HepG2 (cell line): ENCODE results near the gene LRP1B. TPM values are rescaled to one million over a fixed set of nuclear protein-coding genes. Genes with fewer than 3 reads are reported as not detected.

ENCODE experiments used
- ATAC-seq: fragments of 200-7000 bp; cut with Tn5 transposase; 3 replicates; pipeline ENCODE4 v1.9.1; 2020; ENCODE audit warnings: mild to moderate bottlenecking, moderate library complexity
- BruUV-seq: library from RNA; stranded (reverse); fragments of 400-500 nt; replicated peaks from 2 replicates; lab custom pipeline; 2021; lab: Mats Ljungman, UMichigan
- CTCF ChIA-PET: fragments of 300-600 bp; formaldehyde crosslinking; extraction: SDS; loops from one replicate; lab custom pipeline; 2021; ENCODE audit warnings: low total read pairs, inconsistent platforms, low intra/inter-chr PET ratio; lab: Yijun Ruan, JAX
- POLR2A ChIA-PET: fragments of 350-600 bp; sonication (Branson Sonifier 250); formaldehyde crosslinking; loops from one replicate; lab custom pipeline; 2020; ENCODE audit warnings: antibody characterized with exemption, inconsistent platforms; lab: Yijun Ruan, JAX
- DNase-seq: peaks from one replicate; pipeline ENCODE4 v3.0.0-alpha.2; 2015; ENCODE audit warnings: low spot score
- FAIRE-seq: peaks from 3 replicates; lab custom pipeline; 2011; peaks lifted over from hg19 to GRCh38; lab: Jason Lieb, UNC
- H2AFZ ChIP-seq: one replicate; pipeline ENCODE4 v1.6.1; 2011; ENCODE audit warnings: low read length, inconsistent platforms
- H3K27ac ChIP-seq: fragments of 300-600 bp; 3 replicates; pipeline ENCODE4 v1.8.0; 2011; ENCODE audit warnings: mixed run types, mild to moderate bottlenecking, mixed read lengths, low read length, inconsistent platforms; ENCODE audit not compliant: insufficient read depth; ENCODE audit errors: extremely low read length
- H3K27me3 ChIP-seq, 2 experiments: fragments of 200-600 bp in 1 of 2; 2 replicates in 1 of 2; 3 replicates in 1 of 2; pipeline versions ENCODE4 v1.6.0 to v1.8.0; 2011; ENCODE audit warnings: low read length in 2 of 2, mild to moderate bottlenecking in 2 of 2, moderate library complexity in 2 of 2, inconsistent platforms in 1 of 2; ENCODE audit not compliant: insufficient read depth in 2 of 2, control insufficient read depth in 1 of 2
- H3K36me3 ChIP-seq, 2 experiments: fragments of 200-600 bp in 1 of 2; replicated peaks in 1 of 2; 2 replicates in 1 of 2; 3 replicates in 1 of 2; pipeline versions ENCODE4 v1.5.1 to v1.8.0; 2011; ENCODE audit warnings: low read length in 2 of 2, inconsistent platforms in 1 of 2; ENCODE audit not compliant: insufficient read depth in 2 of 2, control insufficient read depth in 1 of 2
- H3K4me1 ChIP-seq: 2 replicates; pipeline ENCODE4 v1.5.1; 2012; ENCODE audit warnings: low read length, inconsistent platforms; ENCODE audit not compliant: insufficient read depth
- H3K4me2 ChIP-seq: 2 replicates; pipeline ENCODE4 v1.6.0; 2011; ENCODE audit warnings: low read depth, low read length, inconsistent platforms
- H3K4me3 ChIP-seq, 3 experiments: fragments of 200-600 bp in 1 of 3; sonication (generic), shearing (Covaris generic) in 1 of 3; replicated peaks in 1 of 3; 2 replicates each; pipeline ENCODE4 v1.5.1; 2011 to 2016; ENCODE audit warnings: low read length in 3 of 3, inconsistent platforms in 2 of 3, low read depth in 2 of 3, mild to moderate bottlenecking in 2 of 3, control low read depth in 1 of 3, mixed read lengths in 1 of 3; ENCODE audit not compliant: insufficient read depth in 1 of 3
- H3K79me2 ChIP-seq: one replicate; pipeline ENCODE4 v1.6.1; 2011; ENCODE audit warnings: low read length, inconsistent platforms; ENCODE audit not compliant: insufficient read depth
- H3K9ac ChIP-seq: 2 replicates; pipeline ENCODE4 v1.6.0; 2011; ENCODE audit warnings: mild to moderate bottlenecking, low read depth, low read length, inconsistent platforms; ENCODE audit not compliant: insufficient read depth
- H3K9me3 ChIP-seq: 2 replicates; pipeline ENCODE4 v1.5.1; 2012; ENCODE audit warnings: mild to moderate bottlenecking, low read length
- H4K20me1 ChIP-seq: 2 replicates; pipeline ENCODE4 v1.6.0; 2011; ENCODE audit warnings: inconsistent platforms, mild to moderate bottlenecking, low read length, moderate library complexity; ENCODE audit not compliant: insufficient read depth
- ADNP ChIP-seq: sonication (generic); formaldehyde crosslinking; IDR thresholded peaks from 2 replicates; pipeline ENCODE4 v1.4.0; 2020; ENCODE audit warnings: missing genetic modification reagents
- ASH2L ChIP-seq: fragments of 300-600, 200-600 bp; sonication (generic); IDR thresholded peaks from 2 replicates; pipeline ENCODE4 v1.7.0; 2017; ENCODE audit warnings: low read depth, mild to moderate bottlenecking, moderate library complexity, mixed read lengths, low read length; ENCODE audit not compliant: insufficient read length
- ATF7-NPFF ChIP-seq: sonication (generic); formaldehyde crosslinking; IDR thresholded peaks from 2 replicates; pipeline ENCODE4 v1.8.1; 2023; ENCODE audit warnings: mild to moderate bottlenecking, low read depth, missing genetic modification reagents, moderate library complexity
- ELF4 ChIP-seq: sonication (generic); formaldehyde crosslinking; IDR thresholded peaks from 2 replicates; pipeline ENCODE4 v1.5.0; 2020; ENCODE audit warnings: missing genetic modification reagents, mild to moderate bottlenecking, moderate library complexity, borderline replicate concordance
- NFYB ChIP-seq: sonication (generic); formaldehyde crosslinking; IDR thresholded peaks from 2 replicates; pipeline ENCODE4 v1.4.0; 2020; ENCODE audit warnings: missing genetic modification reagents
- NPAS2 ChIP-seq: sonication (generic); formaldehyde crosslinking; IDR thresholded peaks from 2 replicates; pipeline ENCODE4 v1.8.0; 2022; ENCODE audit warnings: mild to moderate bottlenecking, missing genetic modification reagents, borderline replicate concordance
- POLR2G ChIP-seq: fragments of 200-400 bp; formaldehyde crosslinking; IDR thresholded peaks from 2 replicates; pipeline ENCODE4 v1.6.1; 2018; ENCODE audit warnings: mild to moderate bottlenecking, low read depth, low read length, moderate library complexity
- STAG1 ChIP-seq: sonication (generic); formaldehyde crosslinking; IDR thresholded peaks from 2 replicates; pipeline ENCODE4 v1.4.0; 2020; ENCODE audit warnings: missing genetic modification reagents
- TCF7 ChIP-seq: sonication (generic); IDR thresholded peaks from 2 replicates; pipeline ENCODE4 v1.6.1; 2016; ENCODE audit warnings: antibody characterized with exemption, low read depth
- ZNF101 ChIP-seq: sonication (generic); formaldehyde crosslinking; IDR thresholded peaks from 2 replicates; pipeline ENCODE4 v1.4.0; 2020; ENCODE audit warnings: mild to moderate bottlenecking, low read depth, missing genetic modification reagents, borderline replicate concordance
- ZNF207 ChIP-seq: fragments of 450-650 bp; IDR thresholded peaks from 2 replicates; pipeline ENCODE4 v1.6.1; 2016; ENCODE audit warnings: antibody characterized with exemption, borderline replicate concordance
- ZNF451 ChIP-seq: sonication (generic); formaldehyde crosslinking; IDR thresholded peaks from 2 replicates; pipeline ENCODE4 v1.5.0; 2020; ENCODE audit warnings: mild to moderate bottlenecking, missing genetic modification reagents
- ZNF569 ChIP-seq: sonication (generic); formaldehyde crosslinking; IDR thresholded peaks from 2 replicates; pipeline ENCODE4 v1.5.0; 2020; ENCODE audit warnings: mild to moderate bottlenecking, missing genetic modification reagents, moderate library complexity, borderline replicate concordance
- ZNF570 ChIP-seq: sonication (generic); formaldehyde crosslinking; IDR thresholded peaks from 2 replicates; pipeline ENCODE4 v1.4.0; 2020; ENCODE audit warnings: mild to moderate bottlenecking, missing genetic modification reagents, borderline replicate concordance
- ZNF7 ChIP-seq: IDR thresholded peaks from 2 replicates; pipeline ENCODE4 v1.6.1; 2016; ENCODE audit warnings: missing biosample characterization, missing genetic modification reagents
- WGBS: methylation state at CpG from one replicate; pipeline ENCODE4 v1.1.6; 2017; ENCODE audit warnings: low lambda C conversion rate; 5-methylcytosine and 5-hydroxymethylcytosine counted together
- in situ Hi-C: cut with HindIII; loops from 2 replicates; pipeline ENCODE4 v1.10.0; 2017; ENCODE audit warnings: low pct_unique_long_range_greater_than_20kb; ENCODE audit not compliant: extremely low pct_ligation_motif_present
- intact Hi-C: fragments of 100-400 bp; cut with micrococcal nuclease; formaldehyde crosslinking; loops from one replicate; pipeline ENCODE4 v1.10.0; 2022; ENCODE audit not compliant: unreplicated experiment
- polyA plus RNA-seq, 8 experiments: library from polyadenylated mRNA; depleted of rRNA in 3 of 8; stranded (reverse) in 7 of 8; unstranded in 1 of 8; fragments of >200 nt; fragmentation: Illumina TruSeq in 4 of 8; extraction: Trizol in 4 of 8; gene quantifications; 2 replicates each; pipeline versions ENCODE4 v1.2.1 to v1.2.3, GENCODE V29; 2011 to 2016; ENCODE audit warnings: low read depth in 4 of 8, missing spikeins in 1 of 8, mixed read lengths in 1 of 8; ENCODE audit not compliant: insufficient read depth in 1 of 8
- total RNA-seq, 5 experiments: library from RNA; depleted of rRNA; stranded (reverse); fragments of >200 nt; fragmentation: Illumina TruSeq; extraction: Trizol; gene quantifications; 2 replicates each; pipeline ENCODE4 v1.2.3, GENCODE V29; 2016; ENCODE audit warnings: low read depth in 1 of 5
- TF ChIP-seq, protein P1 (sequence below): sonication (generic); formaldehyde crosslinking; conservative IDR thresholded peaks from 2 replicates; pipeline ENCODE4 v1.8.1; 2023; ENCODE audit warnings: missing genetic modification reagents
- TF ChIP-seq, protein P2 (sequence below): sonication (generic); formaldehyde crosslinking; IDR thresholded peaks from 2 replicates; pipeline ENCODE4 v1.4.0; 2020; ENCODE audit warnings: low read depth, mild to moderate bottlenecking, missing genetic modification reagents
- TF ChIP-seq, protein P3 (sequence below): sonication (generic); formaldehyde crosslinking; IDR thresholded peaks from 2 replicates; pipeline ENCODE4 v1.4.0; 2020; ENCODE audit warnings: low read depth, mild to moderate bottlenecking, missing genetic modification reagents

The LRP1B gene
- total and polyA plus RNA-seq, 2 of the 13 experiments (the other 11 are each of a cell fraction or from before 2014, with no cell fraction given): 0.04 TPM; not detected in 1

DNA sequence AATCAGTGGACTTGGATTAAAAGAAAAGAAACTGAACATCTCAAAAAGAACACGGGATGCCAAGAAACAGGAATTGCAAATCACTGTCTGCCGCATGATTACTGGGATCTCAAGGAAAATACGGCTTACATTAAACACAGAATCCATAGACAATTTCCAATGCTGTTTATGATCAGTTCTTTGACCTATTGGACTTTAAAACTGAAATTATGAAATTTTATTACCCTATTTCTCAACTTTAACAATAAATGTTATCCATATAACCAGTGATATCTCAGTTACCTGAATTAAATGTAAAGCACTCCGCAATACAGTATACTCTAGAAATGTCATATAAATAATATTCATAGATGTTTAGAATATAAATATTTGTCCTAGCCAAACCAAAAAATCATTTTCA lies 1793.8 kb downstream of the LRP1B start:
- no peak for ATAC-seq
- Histone ChIP-seq H3K79me2 (no peaks in the 10 kb centered on the region), H3K27ac (no peak overlapping the region), H3K4me1 (no peaks in the 10 kb centered on the region), H3K27me3 (no peaks in the 10 kb centered on the region), H3K9me3 (no peaks in the 10 kb centered on the region), H3K36me3 (no peaks in the 10 kb centered on the region), H3K9ac (no peak overlapping the region), H2AFZ (no peak overlapping the region), H3K4me2 (no peak overlapping the region), H4K20me1 (no peaks in the 10 kb centered on the region), H3K4me3 (no peak overlapping the region)
- TF ChIP-seq ELF4 (no peak), ASH2L (no peak), ZNF570 (CRISPR knock-in tag) (no peak), STAG1 (no peak), ZNF207 (no peak), NPAS2 (CRISPR knock-in tag) (no peak), ADNP (CRISPR knock-in tag) (no peak), ZNF569 (CRISPR knock-in tag) (no peak), ZNF7 (CRISPR knock-in tag) (no peak), TCF7 (no peak), ZNF451 (CRISPR knock-in tag) (no peak), ZNF101 (CRISPR knock-in tag) (no peak), NFYB (CRISPR knock-in tag) (no peak), ATF7-NPFF (CRISPR knock-in tag) (no peak), POLR2G (no peak)
- TF ChIP-seq, protein P1, sequence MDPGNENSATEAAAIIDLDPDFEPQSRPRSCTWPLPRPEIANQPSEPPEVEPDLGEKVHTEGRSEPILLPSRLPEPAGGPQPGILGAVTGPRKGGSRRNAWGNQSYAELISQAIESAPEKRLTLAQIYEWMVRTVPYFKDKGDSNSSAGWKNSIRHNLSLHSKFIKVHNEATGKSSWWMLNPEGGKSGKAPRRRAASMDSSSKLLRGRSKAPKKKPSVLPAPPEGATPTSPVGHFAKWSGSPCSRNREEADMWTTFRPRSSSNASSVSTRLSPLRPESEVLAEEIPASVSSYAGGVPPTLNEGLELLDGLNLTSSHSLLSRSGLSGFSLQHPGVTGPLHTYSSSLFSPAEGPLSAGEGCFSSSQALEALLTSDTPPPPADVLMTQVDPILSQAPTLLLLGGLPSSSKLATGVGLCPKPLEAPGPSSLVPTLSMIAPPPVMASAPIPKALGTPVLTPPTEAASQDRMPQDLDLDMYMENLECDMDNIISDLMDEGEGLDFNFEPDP (CRISPR knock-in tag): no peak
- TF ChIP-seq, protein P2, sequence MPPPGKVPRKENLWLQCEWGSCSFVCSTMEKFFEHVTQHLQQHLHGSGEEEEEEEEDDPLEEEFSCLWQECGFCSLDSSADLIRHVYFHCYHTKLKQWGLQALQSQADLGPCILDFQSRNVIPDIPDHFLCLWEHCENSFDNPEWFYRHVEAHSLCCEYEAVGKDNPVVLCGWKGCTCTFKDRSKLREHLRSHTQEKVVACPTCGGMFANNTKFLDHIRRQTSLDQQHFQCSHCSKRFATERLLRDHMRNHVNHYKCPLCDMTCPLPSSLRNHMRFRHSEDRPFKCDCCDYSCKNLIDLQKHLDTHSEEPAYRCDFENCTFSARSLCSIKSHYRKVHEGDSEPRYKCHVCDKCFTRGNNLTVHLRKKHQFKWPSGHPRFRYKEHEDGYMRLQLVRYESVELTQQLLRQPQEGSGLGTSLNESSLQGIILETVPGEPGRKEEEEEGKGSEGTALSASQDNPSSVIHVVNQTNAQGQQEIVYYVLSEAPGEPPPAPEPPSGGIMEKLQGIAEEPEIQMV (CRISPR knock-in tag): no peak
- TF ChIP-seq, protein P3, sequence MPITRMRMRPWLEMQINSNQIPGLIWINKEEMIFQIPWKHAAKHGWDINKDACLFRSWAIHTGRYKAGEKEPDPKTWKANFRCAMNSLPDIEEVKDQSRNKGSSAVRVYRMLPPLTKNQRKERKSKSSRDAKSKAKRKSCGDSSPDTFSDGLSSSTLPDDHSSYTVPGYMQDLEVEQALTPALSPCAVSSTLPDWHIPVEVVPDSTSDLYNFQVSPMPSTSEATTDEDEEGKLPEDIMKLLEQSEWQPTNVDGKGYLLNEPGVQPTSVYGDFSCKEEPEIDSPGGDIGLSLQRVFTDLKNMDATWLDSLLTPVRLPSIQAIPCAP (CRISPR knock-in tag): no peak
- BruUV-seq: no TSS peak
- in situ Hi-C loops (no loop called here), intact Hi-C loops (no loop called here)
- 25% methylated on average over 4 of the region's 4 CpGs for WGBS
- FAIRE-seq: no peak
- CTCF ChIA-PET: no interaction called here
- POLR2A ChIA-PET: no interaction called here
- no peak for DNase-seq
